HEK293 (cell line): ENCODE measurements around the gene MSH5.

Source experiments
- BCL11A ChIP-seq: fragments of 450-650 bp; formaldehyde crosslinking; IDR thresholded peaks from 2 replicates; pipeline ENCODE4 v1.5.1; 2016; ENCODE audit warnings: low read depth, missing biosample characterization, missing genetic modification characterization
- EGR2 ChIP-seq: fragments of 450-650 bp; formaldehyde crosslinking; IDR thresholded peaks from 2 replicates; pipeline ENCODE4 v1.5.1; 2016; ENCODE audit warnings: low read depth, missing biosample characterization, missing genetic modification characterization
- GLIS2 ChIP-seq: fragments of 450-650 bp; formaldehyde crosslinking; IDR thresholded peaks from 2 replicates; pipeline ENCODE4 v1.5.1; 2016; ENCODE audit warnings: missing biosample characterization, missing genetic modification characterization
- HIC1 ChIP-seq: fragments of 450-650 bp; formaldehyde crosslinking; IDR thresholded peaks from 2 replicates; pipeline ENCODE4 v1.5.1; 2016; ENCODE audit warnings: missing biosample characterization, missing genetic modification characterization
- KLF17 ChIP-seq: fragments of 450-650 bp; formaldehyde crosslinking; IDR thresholded peaks from 2 replicates; pipeline ENCODE4 v1.5.1; 2016; ENCODE audit warnings: missing biosample characterization, missing genetic modification characterization
- KLF7 ChIP-seq: fragments of 450-650 bp; formaldehyde crosslinking; IDR thresholded peaks from 2 replicates; pipeline ENCODE4 v1.5.1; 2016; ENCODE audit warnings: missing biosample characterization, missing genetic modification characterization, borderline replicate concordance
- KLF8 ChIP-seq: fragments of 450-650 bp; formaldehyde crosslinking; IDR thresholded peaks from 2 replicates; pipeline ENCODE4 v1.5.1; 2016; ENCODE audit warnings: missing biosample characterization, missing genetic modification characterization
- MYNN ChIP-seq: fragments of 450-650 bp; formaldehyde crosslinking; IDR thresholded peaks from 2 replicates; pipeline ENCODE4 v1.5.1; 2016; ENCODE audit warnings: missing biosample characterization, missing genetic modification characterization, borderline replicate concordance
- TRIM28 ChIP-seq: IDR thresholded peaks from 2 replicates; pipeline ENCODE4 v1.6.1; 2011; ENCODE audit warnings: low read length, control low read depth, borderline replicate concordance
- ZBTB48 ChIP-seq: fragments of 450-650 bp; formaldehyde crosslinking; IDR thresholded peaks from 2 replicates; pipeline ENCODE4 v1.5.1; 2016; ENCODE audit warnings: missing biosample characterization, missing genetic modification characterization
- ZBTB7A ChIP-seq: fragments of 450-650 bp; formaldehyde crosslinking; IDR thresholded peaks from 2 replicates; pipeline ENCODE4 v1.5.1; 2016; ENCODE audit warnings: low read depth, missing biosample characterization, missing genetic modification characterization
- ZIC2 ChIP-seq: fragments of 450-650 bp; formaldehyde crosslinking; IDR thresholded peaks from 2 replicates; pipeline ENCODE4 v1.5.1; 2016; ENCODE audit warnings: missing biosample characterization, missing genetic modification characterization
- ZNF148 ChIP-seq: fragments of 450-650 bp; formaldehyde crosslinking; IDR thresholded peaks from 2 replicates; pipeline ENCODE4 v1.5.0; 2017; ENCODE audit warnings: missing biosample characterization, missing genetic modification characterization, borderline replicate concordance
- ZNF155 ChIP-seq: fragments of 450-650 bp; formaldehyde crosslinking; IDR thresholded peaks from 2 replicates; pipeline ENCODE4 v1.5.1; 2016; ENCODE audit warnings: missing biosample characterization, missing genetic modification characterization
- ZNF2 ChIP-seq: fragments of 450-650 bp; formaldehyde crosslinking; IDR thresholded peaks from 2 replicates; pipeline ENCODE4 v1.5.1; 2016; ENCODE audit warnings: missing biosample characterization, missing genetic modification characterization
- ZNF24 ChIP-seq: fragments of 450-650 bp; formaldehyde crosslinking; IDR thresholded peaks from 2 replicates; pipeline ENCODE4 v1.5.1; 2016; ENCODE audit warnings: missing biosample characterization, missing genetic modification characterization
- ZNF280D ChIP-seq: fragments of 450-650 bp; formaldehyde crosslinking; IDR thresholded peaks from 2 replicates; pipeline ENCODE4 v1.5.1; 2016; ENCODE audit warnings: missing biosample characterization, missing genetic modification characterization
- ZNF335 ChIP-seq: fragments of 450-650 bp; formaldehyde crosslinking; conservative IDR thresholded peaks from 2 replicates; pipeline ENCODE4 v1.5.1; 2016; ENCODE audit warnings: missing biosample characterization, missing genetic modification characterization
- ZNF449 ChIP-seq: fragments of 450-650 bp; formaldehyde crosslinking; IDR thresholded peaks from 2 replicates; pipeline ENCODE4 v1.5.1; 2017; ENCODE audit warnings: missing biosample characterization, mild to moderate bottlenecking, missing genetic modification characterization, moderate library complexity
- ZNF510 ChIP-seq: fragments of 450-650 bp; formaldehyde crosslinking; IDR thresholded peaks from 2 replicates; pipeline ENCODE4 v1.5.1; 2018; ENCODE audit warnings: mild to moderate bottlenecking, missing genetic modification characterization, missing biosample characterization; ENCODE audit not compliant: insufficient replicate concordance
- ZNF521 ChIP-seq: fragments of 450-650 bp; formaldehyde crosslinking; IDR thresholded peaks from 2 replicates; pipeline ENCODE4 v1.5.1; 2017; ENCODE audit warnings: missing biosample characterization, mild to moderate bottlenecking, missing genetic modification characterization
- ZNF610 ChIP-seq: fragments of 450-650 bp; formaldehyde crosslinking; IDR thresholded peaks from 2 replicates; pipeline ENCODE4 v1.5.1; 2016; ENCODE audit warnings: missing biosample characterization, missing genetic modification characterization, borderline replicate concordance
- ZNF645 ChIP-seq: fragments of 450-650 bp; formaldehyde crosslinking; IDR thresholded peaks from 2 replicates; pipeline ENCODE4; 2016; ENCODE audit warnings: missing biosample characterization, missing genetic modification characterization
- ZNF76 ChIP-seq: fragments of 450-650 bp; formaldehyde crosslinking; IDR thresholded peaks from 2 replicates; pipeline ENCODE4; 2016; ENCODE audit warnings: low read depth, missing biosample characterization, missing genetic modification characterization, borderline replicate concordance
- ZNF777 ChIP-seq: fragments of 450-650 bp; formaldehyde crosslinking; IDR thresholded peaks from 2 replicates; pipeline ENCODE4 v1.5.1; 2017; ENCODE audit warnings: missing biosample characterization, missing genetic modification characterization, borderline replicate concordance
- ZNF785 ChIP-seq: fragments of 450-650 bp; formaldehyde crosslinking; IDR thresholded peaks from 2 replicates; pipeline ENCODE4 v1.5.1; 2016; ENCODE audit warnings: missing biosample characterization, missing genetic modification characterization
- ZNF837 ChIP-seq: fragments of 450-650 bp; formaldehyde crosslinking; IDR thresholded peaks from 2 replicates; pipeline ENCODE4 v1.5.1; 2016; ENCODE audit warnings: missing biosample characterization, missing genetic modification characterization
- ZXDB ChIP-seq: fragments of 450-650 bp; formaldehyde crosslinking; IDR thresholded peaks from 2 replicates; pipeline ENCODE4 v1.5.1; 2016; ENCODE audit warnings: missing biosample characterization, missing genetic modification characterization

MSH5 gene

GRCh38 chr6:31794866-31795615, 55.2 kb downstream of the MSH5 start (continued):
- TF ChIP-seq ZNF510 (tag by site-specific recombination) (no peak), KLF17 (tag by site-specific recombination) (peak; percentile 9; the same call in 1 of the 2 replicates), ZNF645 (tag by site-specific recombination) (no peak), ZNF610 (tag by site-specific recombination) (no peak), ZBTB7A (tag by site-specific recombination) (0 out of 2 replicates have a peak, but pooled peaks have one; percentile 5), ZNF449 (tag by site-specific recombination) (0 out of 2 replicates have a peak, but pooled peaks have one; percentile 15), ZXDB (tag by site-specific recombination) (0 out of 2 replicates have a peak, but pooled peaks have one; percentile 19), TRIM28 (no peak), ZIC2 (tag by site-specific recombination) (peak; percentile 80), ZNF24 (tag by site-specific recombination) (no peak), ZNF148 (tag by site-specific recombination) (no peak), ZNF785 (tag by site-specific recombination) (no peak), EGR2 (peak; percentile 36; the same call in 1 of the 2 replicates), ZNF76 (tag by site-specific recombination) (no peak), ZNF837 (tag by site-specific recombination) (no peak), ZNF280D (tag by site-specific recombination) (no peak), ZNF521 (tag by site-specific recombination) (no peak), ZBTB48 (tag by site-specific recombination) (peak; percentile 58; the same call in 1 of the 2 replicates), MYNN (no peak), BCL11A (no peak), ZNF155 (tag by site-specific recombination) (no peak), GLIS2 (tag by site-specific recombination) (peak; percentile 95), HIC1 (no peak), ZNF777 (tag by site-specific recombination) (no peak), KLF8 (tag by site-specific recombination) (peak; percentile 7; the same call in 1 of the 2 replicates), KLF7 (tag by site-specific recombination) (no peak), ZNF335 (tag by site-specific recombination) (0 out of 2 replicates have a peak, but pooled peaks have one; percentile 48), ZNF2 (peak; percentile 39; the same call in 1 of the 2 replicates)
